Endothelial cell of umbilical vein (primary cell): ENCODE measurements around the gene SPIB. TPM values are rescaled to one million over a fixed set of nuclear protein-coding genes. Genes with fewer than 3 reads are reported as not detected.

Experiments used
- BruUV-seq: library from RNA; stranded (reverse); fragments of 400-500 nt; replicated peaks from 2 replicates; lab custom pipeline; 2021; lab: Mats Ljungman, UMichigan
- CTCF ChIA-PET: fragments of 300-600, 350-600 bp; sonication (Branson Sonifier 250); formaldehyde crosslinking; loops from one replicate; lab custom pipeline; 2021; ENCODE audit warnings: antibody characterized with exemption, inconsistent platforms; lab: Charles Lee
- POLR2A ChIA-PET: fragments of 300-600, 350-600 bp; sonication (Branson Sonifier 250); formaldehyde crosslinking; loops from one replicate; lab custom pipeline; 2021; ENCODE audit warnings: antibody characterized with exemption, inconsistent platforms; lab: Charles Lee
- DNase-seq: peaks from one replicate; pipeline ENCODE4 v3.0.0-alpha.2; 2011; ENCODE audit warnings: low read depth, low spot score
- FAIRE-seq: peaks from 2 replicates; lab custom pipeline; 2011; peaks lifted over from hg19 to GRCh38; lab: Jason Lieb, UNC
- H2AFZ ChIP-seq: 2 replicates; pipeline ENCODE4 v1.6.0; 2012; ENCODE audit warnings: low read depth, low read length, control low read depth, inconsistent platforms
- H3K27ac ChIP-seq: 2 replicates; pipeline ENCODE4 v1.5.1; 2011; ENCODE audit warnings: low read depth, mild to moderate bottlenecking, control low read depth, low read length, moderate library complexity; ENCODE audit not compliant: insufficient read depth
- H3K27me3 ChIP-seq, 2 experiments: 2 replicates each; pipeline versions ENCODE4 v1.6.0 to v1.6.1; 2011; ENCODE audit warnings: low read length in 2 of 2, mixed read lengths in 1 of 2; ENCODE audit not compliant: control insufficient read depth in 2 of 2, insufficient read depth in 2 of 2
- H3K36me3 ChIP-seq, 2 experiments: 2 replicates in 1 of 2; 3 replicates in 1 of 2; pipeline ENCODE4 v1.5.1; 2011; ENCODE audit warnings: low read length in 2 of 2, mild to moderate bottlenecking in 1 of 2, moderate library complexity in 1 of 2; ENCODE audit not compliant: control insufficient read depth in 2 of 2, insufficient read depth in 2 of 2; ENCODE audit errors: extremely low read depth in 1 of 2
- H3K4me1 ChIP-seq: 3 replicates; pipeline ENCODE4 v1.5.1; 2011; ENCODE audit warnings: mild to moderate bottlenecking, low read length; ENCODE audit not compliant: control insufficient read depth, insufficient read depth; ENCODE audit errors: extremely low read depth
- H3K4me2 ChIP-seq: 2 replicates; pipeline ENCODE4 v1.6.1; 2011; ENCODE audit warnings: low read length, control low read depth, mixed read lengths; ENCODE audit not compliant: insufficient read depth
- H3K4me3 ChIP-seq, 3 experiments: fragments of 200-600 bp in 1 of 3; sonication (generic), shearing (Covaris generic) in 1 of 3; replicated peaks in 1 of 3; 2 replicates each; pipeline ENCODE4 v1.5.1; 2011 to 2016; ENCODE audit warnings: control low read depth in 3 of 3, low read length in 3 of 3, mild to moderate bottlenecking in 2 of 3, inconsistent platforms in 1 of 3, low read depth in 1 of 3, moderate library complexity in 1 of 3; ENCODE audit not compliant: insufficient read depth in 1 of 3
- H3K79me2 ChIP-seq: 2 replicates; pipeline ENCODE4 v1.6.0; 2012; ENCODE audit warnings: low read length, inconsistent platforms; ENCODE audit not compliant: control insufficient read depth, insufficient read depth
- H3K9ac ChIP-seq: replicated peaks from 2 replicates; pipeline ENCODE3; 2011; ENCODE audit warnings: low read length, control low read depth; ENCODE audit not compliant: insufficient read depth; ENCODE audit errors: extremely low read depth
- H3K9me1 ChIP-seq: replicated peaks from 3 replicates; pipeline ENCODE4 v1.6.0; 2011; ENCODE audit warnings: mild to moderate bottlenecking, low read length; ENCODE audit not compliant: control insufficient read depth, insufficient read depth; ENCODE audit errors: extremely low read depth
- H3K9me3 ChIP-seq: replicated peaks from 2 replicates; pipeline ENCODE4 v1.5.1; 2012; ENCODE audit warnings: low read length, inconsistent platforms; ENCODE audit not compliant: control insufficient read depth, insufficient read depth
- H4K20me1 ChIP-seq: replicated peaks from 2 replicates; pipeline ENCODE3; 2011; ENCODE audit warnings: mild to moderate bottlenecking, low read length; ENCODE audit not compliant: control insufficient read depth, insufficient read depth; ENCODE audit errors: extremely low read depth
- EZH2 ChIP-seq: IDR thresholded peaks from 2 replicates; pipeline ENCODE4 v1.6.1; 2012; ENCODE audit warnings: borderline replicate concordance, low read depth, mild to moderate bottlenecking, moderate library complexity, low read length, inconsistent platforms; ENCODE audit not compliant: severe bottlenecking
- FOS ChIP-seq: IDR thresholded peaks from 2 replicates; pipeline ENCODE4 v1.6.1; 2011; ENCODE audit warnings: mild to moderate bottlenecking, low read length, moderate library complexity, borderline replicate concordance; ENCODE audit not compliant: insufficient read depth
- GATA2 ChIP-seq: IDR thresholded peaks from 2 replicates; pipeline ENCODE4 v1.7.0; 2011; ENCODE audit warnings: low read depth, mild to moderate bottlenecking, moderate library complexity, mixed read lengths, low read length; ENCODE audit not compliant: insufficient read length, insufficient read depth
- JUN ChIP-seq: IDR thresholded peaks from 2 replicates; pipeline ENCODE4 v1.6.1; 2011; ENCODE audit warnings: borderline replicate concordance, low read depth; ENCODE audit not compliant: insufficient read length, insufficient read depth
- MYC ChIP-seq: IDR thresholded peaks from one replicate; pipeline ENCODE4 v1.6.1; 2011; ENCODE audit warnings: mild to moderate bottlenecking, low read depth, low read length
- POLR2A ChIP-seq: IDR thresholded peaks from 2 replicates; pipeline ENCODE4 v1.6.1; 2012; ENCODE audit warnings: low read depth, mild to moderate bottlenecking, control low read depth, low read length
- POLR2AphosphoS5 ChIP-seq: IDR thresholded peaks from 2 replicates; pipeline ENCODE4 v1.6.1; 2012; ENCODE audit warnings: low read depth, mild to moderate bottlenecking, control low read depth, low read length, moderate library complexity; ENCODE audit not compliant: insufficient read depth
- dilution Hi-C: fragments of 300-500 bp; cut with MboI; formaldehyde crosslinking; loops from one replicate; pipeline ENCODE4 v1.15.0; 2019; ENCODE audit warnings: low sequenced_read_pairs; ENCODE audit not compliant: extremely low pct_ligation_motif_present
- intact Hi-C: fragments of 100-400 bp; cut with micrococcal nuclease; formaldehyde crosslinking; loops from one replicate; pipeline ENCODE4 v1.10.0; 2022
- polyA plus RNA-seq, 4 experiments: library from polyadenylated mRNA; depleted of rRNA in 3 of 4; stranded (reverse) in 3 of 4; unstranded in 1 of 4; fragments of >200 nt; gene quantifications; 2 replicates each; pipeline versions ENCODE4 v1.2.1 to v1.2.3, GENCODE V29; 2011 to 2012; ENCODE audit warnings: missing spikeins in 1 of 4
- total RNA-seq: library from RNA; stranded (reverse); gene quantifications from 2 replicates; pipeline ENCODE4 v1.2.3, GENCODE V29; 2021
- TF ChIP-seq, protein P1 (sequence below), 2 donors: IDR thresholded peaks; 1 replicate in 1 of 2; 2 replicates in 1 of 2; pipeline ENCODE4 v1.5.1; 2011; ENCODE audit warnings: low read length in 2 of 2, mild to moderate bottlenecking in 2 of 2, moderate library complexity in 2 of 2, control low read depth in 1 of 2, inconsistent platforms in 1 of 2, low read depth in 1 of 2; ENCODE audit not compliant: insufficient read depth in 1 of 2; ENCODE audit errors: extremely low read depth in 1 of 2
- TF ChIP-seq, protein P2 (sequence below): IDR thresholded peaks from 2 replicates; pipeline ENCODE4 v1.6.1; 2011; ENCODE audit not compliant: insufficient read depth, insufficient read length

The SPIB gene
- total and polyA plus RNA-seq, 2 donors (not counting 3 experiments of a cell fraction or from before 2014, with no cell fraction given): not detected

GRCh38 chr19:50381881-50382729, 36.6 kb upstream of the SPIB start:
- Histone ChIP-seq H3K9me1 (no peaks in the 10 kb centered on the region), H3K36me3 (peaks cover 6 to 36% of the 10 kb centered on the region in 2 experiments), H3K79me2 (peaks cover 18% of the 10 kb centered on the region), H3K27ac (no peak overlapping the region), H3K27me3 (no peaks in the 10 kb centered on the region), H3K4me2 (no peak overlapping the region), H2AFZ (no peak overlapping the region), H3K4me3 (no peak overlapping the region), H3K4me1 (peaks cover 11% of the 10 kb centered on the region), H3K9ac (no peak overlapping the region), H4K20me1 (no peaks in the 10 kb centered on the region), H3K9me3 (no peaks in the 10 kb centered on the region)
- TF ChIP-seq EZH2 (no peak), FOS (no peak), POLR2A (no peak)
- intact Hi-C loops (no loop called here), dilution Hi-C loops (no loop called here)
- no TSS peak for BruUV-seq
- POLR2A ChIA-PET: no interaction called here
- FAIRE-seq (no peak), DNase-seq (no peak)
- CTCF ChIA-PET: interaction anchor here (2.5 kb wide), 1 partner anchor 13 kb away, joined by 6 read pairs; no protein-coding TSS in a partner anchor

DNA sequence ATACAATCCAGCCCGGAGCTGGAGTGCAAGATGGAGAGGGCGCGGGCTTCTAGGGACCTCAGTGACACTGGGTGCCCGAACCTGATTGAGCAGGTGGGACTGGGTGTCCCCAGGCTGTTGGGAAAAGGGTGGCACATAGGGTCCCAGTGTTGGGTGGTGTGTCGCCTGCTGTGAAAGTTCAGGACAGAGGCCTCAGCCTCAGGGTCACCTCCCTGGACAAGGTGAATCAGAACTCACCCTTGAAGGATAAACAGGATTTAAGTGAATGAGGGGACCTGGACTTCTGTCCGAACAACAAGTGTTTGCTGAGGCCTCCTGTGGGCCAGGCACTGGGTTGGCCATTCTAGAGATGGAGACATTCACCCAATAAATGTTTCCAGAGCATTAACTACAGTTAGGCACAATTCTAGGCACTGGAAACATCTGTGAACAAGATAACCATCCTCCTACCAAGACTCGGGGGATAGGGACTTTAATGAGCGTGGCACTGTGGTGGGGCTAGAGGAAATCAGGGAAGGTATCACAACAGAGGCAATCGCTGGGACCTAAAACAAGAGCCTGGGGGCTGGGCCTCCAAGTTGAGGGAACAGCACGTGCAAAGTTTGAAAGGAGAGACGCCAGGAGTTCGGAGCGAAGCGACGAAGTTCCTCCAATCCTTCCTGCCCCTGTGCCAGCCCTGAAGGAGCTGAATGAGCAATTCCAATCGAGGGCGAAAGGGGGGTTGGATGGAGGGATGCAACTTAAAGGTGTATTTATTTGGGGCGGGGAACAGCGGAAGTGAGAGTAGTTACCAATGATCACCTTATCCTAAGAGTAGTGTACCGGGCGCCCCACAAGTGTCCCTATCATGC, 35.5 kb upstream of the SPIB start:
- dilution Hi-C loops: no loop called here
- Histone ChIP-seq H3K4me3 (peak overlapping the region in 2 of 3 experiments; percentile 6 to 71), H3K9ac (peak overlapping the region; percentile 11), H3K27me3 (no peaks in the 10 kb centered on the region), H3K36me3 (peaks cover 5 to 30% of the 10 kb centered on the region in 2 experiments), H3K4me1 (peaks cover 16% of the 10 kb centered on the region), H3K4me2 (peak overlapping the region; percentile 39), H4K20me1 (no peaks in the 10 kb centered on the region), H3K27ac (no peak overlapping the region), H3K9me3 (no peaks in the 10 kb centered on the region), H3K79me2 (peaks cover 26% of the 10 kb centered on the region), H2AFZ (peak overlapping the region; percentile 5), H3K9me1 (no peaks in the 10 kb centered on the region)
- POLR2A ChIA-PET: no interaction called here
- TF ChIP-seq JUN (no peak), POLR2AphosphoS5 (no peak), FOS (no peak), POLR2A (no peak), MYC (no peak), GATA2 (no peak), EZH2 (no peak)
- TF ChIP-seq, protein P1, sequence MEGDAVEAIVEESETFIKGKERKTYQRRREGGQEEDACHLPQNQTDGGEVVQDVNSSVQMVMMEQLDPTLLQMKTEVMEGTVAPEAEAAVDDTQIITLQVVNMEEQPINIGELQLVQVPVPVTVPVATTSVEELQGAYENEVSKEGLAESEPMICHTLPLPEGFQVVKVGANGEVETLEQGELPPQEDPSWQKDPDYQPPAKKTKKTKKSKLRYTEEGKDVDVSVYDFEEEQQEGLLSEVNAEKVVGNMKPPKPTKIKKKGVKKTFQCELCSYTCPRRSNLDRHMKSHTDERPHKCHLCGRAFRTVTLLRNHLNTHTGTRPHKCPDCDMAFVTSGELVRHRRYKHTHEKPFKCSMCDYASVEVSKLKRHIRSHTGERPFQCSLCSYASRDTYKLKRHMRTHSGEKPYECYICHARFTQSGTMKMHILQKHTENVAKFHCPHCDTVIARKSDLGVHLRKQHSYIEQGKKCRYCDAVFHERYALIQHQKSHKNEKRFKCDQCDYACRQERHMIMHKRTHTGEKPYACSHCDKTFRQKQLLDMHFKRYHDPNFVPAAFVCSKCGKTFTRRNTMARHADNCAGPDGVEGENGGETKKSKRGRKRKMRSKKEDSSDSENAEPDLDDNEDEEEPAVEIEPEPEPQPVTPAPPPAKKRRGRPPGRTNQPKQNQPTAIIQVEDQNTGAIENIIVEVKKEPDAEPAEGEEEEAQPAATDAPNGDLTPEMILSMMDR (IDR thresholded peaks at IDR 0.05; ENCODE audit: extremely low read depth in 1 of 2, insufficient read depth in 1 of 2, low read depth in 1 of 2, low read length in 2 of 2): no peak
- TF ChIP-seq, protein P2, sequence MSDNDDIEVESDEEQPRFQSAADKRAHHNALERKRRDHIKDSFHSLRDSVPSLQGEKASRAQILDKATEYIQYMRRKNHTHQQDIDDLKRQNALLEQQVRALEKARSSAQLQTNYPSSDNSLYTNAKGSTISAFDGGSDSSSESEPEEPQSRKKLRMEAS: no peak
- peak; percentile 8 for DNase-seq
- peak; percentile 64 for FAIRE-seq
- no TSS peak for BruUV-seq
- intact Hi-C loops: no loop called here
- CTCF ChIA-PET: interaction anchor here (0.9 to 2.5 kb wide), 8 partner anchors 13 to 82 kb away, joined by 3 to 12 read pairs (median 4); partner anchors contain the start of gene KCNC3
